Measurements from ENCODE around the gene HOXD3.

DNA sequence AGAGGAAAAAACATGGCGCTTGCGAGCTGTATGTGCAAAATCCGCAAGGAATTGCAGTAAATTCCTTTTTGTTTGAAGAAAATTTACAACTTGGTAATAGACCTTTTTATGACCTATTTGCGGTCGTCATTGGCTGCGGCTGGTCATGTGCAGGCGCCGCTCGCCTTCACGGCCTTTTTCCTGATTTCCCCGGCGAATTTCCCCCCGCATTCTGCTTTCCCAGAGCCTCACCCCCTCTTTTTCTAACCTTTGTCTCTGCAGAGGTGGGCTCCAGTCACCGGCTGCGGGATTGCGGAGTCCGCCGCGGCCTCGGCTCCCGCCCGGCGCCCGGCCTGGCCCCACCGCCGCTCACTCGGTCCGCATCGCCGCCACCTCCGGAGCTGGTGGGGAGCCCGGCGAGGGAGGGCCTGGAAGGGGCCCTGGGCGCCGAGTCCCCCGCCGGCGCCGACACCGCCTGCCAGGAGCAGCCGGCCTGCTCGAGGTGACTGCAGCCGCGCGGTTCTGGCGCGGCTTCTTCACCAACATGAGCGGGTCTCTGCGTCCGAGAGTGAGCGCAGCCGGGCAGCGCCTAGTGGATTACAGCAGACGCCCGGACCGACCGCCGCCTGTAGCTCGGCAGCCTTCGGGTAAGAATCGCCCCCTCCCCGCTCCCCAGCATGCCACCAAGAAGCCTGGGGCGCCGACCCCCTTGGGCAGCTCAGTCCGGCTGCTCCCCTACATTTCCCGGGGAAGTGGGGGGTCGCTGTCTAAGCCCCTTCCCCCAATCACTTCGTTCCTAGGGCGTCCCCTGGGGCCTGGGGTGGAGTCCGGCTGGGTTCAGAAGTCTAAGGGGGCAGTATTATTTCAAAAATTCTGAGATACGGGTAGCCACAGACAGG lies 20.5 kb upstream of the HOXD3 start:
- no peak for TF ChIP-seq POLR2A (IDR thresholded peaks at IDR 0.05)
- TF ChIP-seq, protein P1, sequence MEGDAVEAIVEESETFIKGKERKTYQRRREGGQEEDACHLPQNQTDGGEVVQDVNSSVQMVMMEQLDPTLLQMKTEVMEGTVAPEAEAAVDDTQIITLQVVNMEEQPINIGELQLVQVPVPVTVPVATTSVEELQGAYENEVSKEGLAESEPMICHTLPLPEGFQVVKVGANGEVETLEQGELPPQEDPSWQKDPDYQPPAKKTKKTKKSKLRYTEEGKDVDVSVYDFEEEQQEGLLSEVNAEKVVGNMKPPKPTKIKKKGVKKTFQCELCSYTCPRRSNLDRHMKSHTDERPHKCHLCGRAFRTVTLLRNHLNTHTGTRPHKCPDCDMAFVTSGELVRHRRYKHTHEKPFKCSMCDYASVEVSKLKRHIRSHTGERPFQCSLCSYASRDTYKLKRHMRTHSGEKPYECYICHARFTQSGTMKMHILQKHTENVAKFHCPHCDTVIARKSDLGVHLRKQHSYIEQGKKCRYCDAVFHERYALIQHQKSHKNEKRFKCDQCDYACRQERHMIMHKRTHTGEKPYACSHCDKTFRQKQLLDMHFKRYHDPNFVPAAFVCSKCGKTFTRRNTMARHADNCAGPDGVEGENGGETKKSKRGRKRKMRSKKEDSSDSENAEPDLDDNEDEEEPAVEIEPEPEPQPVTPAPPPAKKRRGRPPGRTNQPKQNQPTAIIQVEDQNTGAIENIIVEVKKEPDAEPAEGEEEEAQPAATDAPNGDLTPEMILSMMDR (IDR thresholded peaks at IDR 0.05) = peak in 1 of 6 experiments; percentile 10

All from Peyer's patch (tissue), 4 donors.